ENCODE data around the gene AGAP9.
"Not testable (repeated sequence)": the region's sequence is repeated elsewhere in the genome, so short reads cannot be mapped to it uniquely, and the experiment has no call there.

DNA sequence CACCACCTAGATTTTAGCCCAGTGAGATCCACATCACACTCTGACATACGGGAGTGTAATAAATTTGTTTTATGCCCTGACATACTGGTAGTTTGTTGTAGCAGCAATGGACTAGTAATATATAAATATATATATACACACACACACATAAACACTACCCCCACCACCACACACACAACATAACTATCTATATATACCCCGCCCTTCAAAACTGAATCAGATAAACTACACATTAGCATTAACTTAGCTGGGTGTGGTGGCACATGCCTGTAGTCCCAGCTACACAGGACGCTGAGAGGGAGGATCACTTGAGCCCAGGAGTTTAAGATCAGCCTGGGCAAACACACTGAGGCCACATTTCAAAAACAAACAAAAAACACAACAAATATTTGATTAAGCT is 13.0 kb upstream of the AGAP9 start:
- TF ChIP-seq, protein P1, sequence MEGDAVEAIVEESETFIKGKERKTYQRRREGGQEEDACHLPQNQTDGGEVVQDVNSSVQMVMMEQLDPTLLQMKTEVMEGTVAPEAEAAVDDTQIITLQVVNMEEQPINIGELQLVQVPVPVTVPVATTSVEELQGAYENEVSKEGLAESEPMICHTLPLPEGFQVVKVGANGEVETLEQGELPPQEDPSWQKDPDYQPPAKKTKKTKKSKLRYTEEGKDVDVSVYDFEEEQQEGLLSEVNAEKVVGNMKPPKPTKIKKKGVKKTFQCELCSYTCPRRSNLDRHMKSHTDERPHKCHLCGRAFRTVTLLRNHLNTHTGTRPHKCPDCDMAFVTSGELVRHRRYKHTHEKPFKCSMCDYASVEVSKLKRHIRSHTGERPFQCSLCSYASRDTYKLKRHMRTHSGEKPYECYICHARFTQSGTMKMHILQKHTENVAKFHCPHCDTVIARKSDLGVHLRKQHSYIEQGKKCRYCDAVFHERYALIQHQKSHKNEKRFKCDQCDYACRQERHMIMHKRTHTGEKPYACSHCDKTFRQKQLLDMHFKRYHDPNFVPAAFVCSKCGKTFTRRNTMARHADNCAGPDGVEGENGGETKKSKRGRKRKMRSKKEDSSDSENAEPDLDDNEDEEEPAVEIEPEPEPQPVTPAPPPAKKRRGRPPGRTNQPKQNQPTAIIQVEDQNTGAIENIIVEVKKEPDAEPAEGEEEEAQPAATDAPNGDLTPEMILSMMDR (IDR thresholded peaks at IDR 0.05), result not testable (repeated sequence)
- TF ChIP-seq, protein P2, sequence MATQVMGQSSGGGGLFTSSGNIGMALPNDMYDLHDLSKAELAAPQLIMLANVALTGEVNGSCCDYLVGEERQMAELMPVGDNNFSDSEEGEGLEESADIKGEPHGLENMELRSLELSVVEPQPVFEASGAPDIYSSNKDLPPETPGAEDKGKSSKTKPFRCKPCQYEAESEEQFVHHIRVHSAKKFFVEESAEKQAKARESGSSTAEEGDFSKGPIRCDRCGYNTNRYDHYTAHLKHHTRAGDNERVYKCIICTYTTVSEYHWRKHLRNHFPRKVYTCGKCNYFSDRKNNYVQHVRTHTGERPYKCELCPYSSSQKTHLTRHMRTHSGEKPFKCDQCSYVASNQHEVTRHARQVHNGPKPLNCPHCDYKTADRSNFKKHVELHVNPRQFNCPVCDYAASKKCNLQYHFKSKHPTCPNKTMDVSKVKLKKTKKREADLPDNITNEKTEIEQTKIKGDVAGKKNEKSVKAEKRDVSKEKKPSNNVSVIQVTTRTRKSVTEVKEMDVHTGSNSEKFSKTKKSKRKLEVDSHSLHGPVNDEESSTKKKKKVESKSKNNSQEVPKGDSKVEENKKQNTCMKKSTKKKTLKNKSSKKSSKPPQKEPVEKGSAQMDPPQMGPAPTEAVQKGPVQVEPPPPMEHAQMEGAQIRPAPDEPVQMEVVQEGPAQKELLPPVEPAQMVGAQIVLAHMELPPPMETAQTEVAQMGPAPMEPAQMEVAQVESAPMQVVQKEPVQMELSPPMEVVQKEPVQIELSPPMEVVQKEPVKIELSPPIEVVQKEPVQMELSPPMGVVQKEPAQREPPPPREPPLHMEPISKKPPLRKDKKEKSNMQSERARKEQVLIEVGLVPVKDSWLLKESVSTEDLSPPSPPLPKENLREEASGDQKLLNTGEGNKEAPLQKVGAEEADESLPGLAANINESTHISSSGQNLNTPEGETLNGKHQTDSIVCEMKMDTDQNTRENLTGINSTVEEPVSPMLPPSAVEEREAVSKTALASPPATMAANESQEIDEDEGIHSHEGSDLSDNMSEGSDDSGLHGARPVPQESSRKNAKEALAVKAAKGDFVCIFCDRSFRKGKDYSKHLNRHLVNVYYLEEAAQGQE (IDR thresholded peaks at IDR 0.05; ENCODE audit: insufficient read depth in 1 of 2, low read depth in 2 of 2, low read length in 1 of 2), result not testable (repeated sequence)
- TF ChIP-seq POLR2AphosphoS5 (IDR thresholded peaks at IDR 0.05; ENCODE audit: low read depth, low read length); SIN3A (IDR thresholded peaks at IDR 0.05; ENCODE audit: borderline replicate concordance, insufficient read depth, low read depth, low read length); TCF7L2 (IDR thresholded peaks at IDR 0.05; ENCODE audit: low read depth, low read length): not testable (repeated sequence)
